PC-9 (cell line): Measurements from ENCODE around the gene KCNH1. TPM values are rescaled to one million over a fixed set of nuclear protein-coding genes. Genes with fewer than 3 reads are reported as not detected.

ENCODE experiments used
- BruUV-seq: library from RNA; stranded (reverse); fragments of 400-500 nt; replicated peaks from 2 replicates; lab custom pipeline; 2021; lab: Mats Ljungman, UMichigan
- CTCF ChIA-PET: fragments of 300-600 bp; sonication (Branson Sonifier 250); formaldehyde crosslinking; loops from one replicate; lab custom pipeline; 2022; ENCODE audit warnings: antibody characterized with exemption; lab: Charles Lee
- POLR2A ChIA-PET: fragments of 300-600 bp; sonication (Branson Sonifier 250); formaldehyde crosslinking; loops from one replicate; lab custom pipeline; 2022; ENCODE audit warnings: antibody characterized with exemption; ENCODE audit not compliant: unreplicated experiment; lab: Charles Lee
- DNase-seq, 2 experiments: peaks; one replicate each; pipeline versions ENCODE4 v3.0.0 to v3.0.0-alpha.2; 2015 to 2022; ENCODE audit warnings: mixed read lengths in 1 of 2
- H2AFZ ChIP-seq: fragments of 200-600 bp; sonication (generic); 2 replicates; pipeline ENCODE4 v1.8.1; 2017; ENCODE audit warnings: antibody characterized with exemption
- H3F3A ChIP-seq: fragments of 200-600 bp; sonication (generic); 2 replicates; pipeline ENCODE4 v1.8.1; 2017; ENCODE audit warnings: antibody characterized with exemption, mild to moderate bottlenecking, low read depth; ENCODE audit not compliant: insufficient read depth
- H3K27ac ChIP-seq: fragments of 200-600 bp; sonication (generic); 2 replicates; pipeline ENCODE4 v1.6.1; 2016; ENCODE audit warnings: mixed run types
- H3K27me3 ChIP-seq: fragments of 200-600 bp; sonication (generic); 2 replicates; pipeline ENCODE4 v1.6.1; 2016; ENCODE audit warnings: low read depth, mixed run types; ENCODE audit not compliant: insufficient read depth
- H3K36me3 ChIP-seq: fragments of 200-600 bp; sonication (generic); 2 replicates; pipeline ENCODE4 v1.6.1; 2016; ENCODE audit warnings: low read depth, mixed run types
- H3K4me1 ChIP-seq: fragments of 200-600 bp; sonication (generic); replicated peaks from 2 replicates; pipeline ENCODE4 v1.6.1; 2016; ENCODE audit warnings: mixed run types; ENCODE audit not compliant: insufficient read depth
- H3K4me2 ChIP-seq: fragments of 200-600 bp; sonication (generic); 2 replicates; pipeline ENCODE4 v1.6.1; 2017; ENCODE audit warnings: mixed run types
- H3K4me3 ChIP-seq: fragments of 200-600 bp; sonication (generic); 2 replicates; pipeline ENCODE4 v1.6.1; 2016; ENCODE audit warnings: mixed run types
- H3K79me2 ChIP-seq: fragments of 200-600 bp; sonication (generic); 2 replicates; pipeline ENCODE4 v1.6.1; 2017; ENCODE audit warnings: low read depth, mixed run types
- H3K9me2 ChIP-seq: fragments of 200-600 bp; sonication (generic); 2 replicates; pipeline ENCODE4 v1.8.1; 2017; ENCODE audit warnings: mild to moderate bottlenecking; ENCODE audit not compliant: insufficient read depth
- H3K9me3 ChIP-seq: fragments of 200-600 bp; sonication (generic); 2 replicates; pipeline ENCODE4 v1.8.1; 2016; ENCODE audit warnings: low read depth; ENCODE audit not compliant: insufficient read depth
- H4K20me1 ChIP-seq: fragments of 200-600 bp; sonication (generic); 2 replicates; pipeline ENCODE4 v1.8.1; 2017; ENCODE audit not compliant: insufficient read depth
- CTCF ChIP-seq: fragments of 200-600 bp; sonication (generic); conservative IDR thresholded peaks from 2 replicates; pipeline ENCODE4 v1.6.1; 2017; ENCODE audit warnings: mixed run types, antibody characterized with exemption, mild to moderate bottlenecking, moderate library complexity
- EZH2 ChIP-seq: fragments of 200-600 bp; sonication (generic); IDR thresholded peaks from 2 replicates; pipeline ENCODE4 v1.8.0; 2017; ENCODE audit warnings: antibody characterized with exemption, low read depth
- intact Hi-C: fragments of 100-400 bp; cut with micrococcal nuclease; formaldehyde crosslinking; loops from one replicate; pipeline ENCODE4 v1.10.0; 2022; ENCODE audit not compliant: unreplicated experiment
- total RNA-seq: library from RNA; stranded (reverse); gene quantifications from 2 replicates; pipeline ENCODE4 v1.2.3, GENCODE V29; 2021

KCNH1 gene
- total RNA-seq, 1 experiment from 2014 or later, result not detected

- H3K27ac ChIP-seq, result no peak overlapping the region
- no peak for DNase-seq
- H3F3A ChIP-seq, result no peaks in the 10 kb centered on the region
- H3K27me3 ChIP-seq, result peaks cover 10% of the 10 kb centered on the region
- BruUV-seq, result no TSS peak
- no peak overlapping the region for H2AFZ ChIP-seq
- H3K36me3 ChIP-seq, result no peaks in the 10 kb centered on the region
- TF ChIP-seq CTCF, result no peak
- no peak for TF ChIP-seq EZH2
- H4K20me1 ChIP-seq, result no peaks in the 10 kb centered on the region
- no peak overlapping the region for H3K4me3 ChIP-seq
- H3K4me2 ChIP-seq, result no peak overlapping the region
- H3K9me3 ChIP-seq, result no peaks in the 10 kb centered on the region
- POLR2A ChIA-PET, result no interaction called here
- no peaks in the 10 kb centered on the region for H3K4me1 ChIP-seq
- CTCF ChIA-PET, result no interaction called here
- H3K79me2 ChIP-seq, result no peaks in the 10 kb centered on the region
- intact Hi-C loops, result no loop called here
- no peaks in the 10 kb centered on the region for H3K9me2 ChIP-seq
These were observed 375.2 kb downstream of the KCNH1 start for GRCh38 chr1:210758761-210759160.

GRCh38 chr1:210758261-210758660 lies 375.7 kb downstream of the KCNH1 start:
- BruUV-seq, result no TSS peak
- no peak overlapping the region for H3K27ac ChIP-seq
- no peaks in the 10 kb centered on the region for H3K36me3 ChIP-seq
- no peaks in the 10 kb centered on the region for H3F3A ChIP-seq
- no peak overlapping the region for H2AFZ ChIP-seq
- H3K27me3 ChIP-seq, result peaks cover 10% of the 10 kb centered on the region
- intact Hi-C loops, result no loop called here
- no peaks in the 10 kb centered on the region for H4K20me1 ChIP-seq
- no peak for DNase-seq
- ChIA-PET POLR2A (no interaction called here), CTCF (no interaction called here)
- H3K79me2 ChIP-seq, result no peaks in the 10 kb centered on the region
- H3K9me2 ChIP-seq, result no peaks in the 10 kb centered on the region
- TF ChIP-seq EZH2, result no peak
- TF ChIP-seq CTCF, result no peak
- no peaks in the 10 kb centered on the region for H3K9me3 ChIP-seq
- H3K4me1 ChIP-seq, result no peaks in the 10 kb centered on the region
- no peak overlapping the region for H3K4me2 ChIP-seq
- no peak overlapping the region for H3K4me3 ChIP-seq

GRCh38 chr1:210757677-210758076 lies 376.3 kb downstream of the KCNH1 start:
- Histone ChIP-seq H3K4me1 (no peaks in the 10 kb centered on the region), H3K36me3 (no peaks in the 10 kb centered on the region), H4K20me1 (no peaks in the 10 kb centered on the region), H3K9me3 (no peaks in the 10 kb centered on the region), H3K4me2 (no peak overlapping the region), H3K27ac (no peak overlapping the region), H3K9me2 (no peaks in the 10 kb centered on the region), H3K4me3 (no peak overlapping the region), H3F3A (no peaks in the 10 kb centered on the region), H2AFZ (no peak overlapping the region), H3K27me3 (peaks cover 10% of the 10 kb centered on the region), H3K79me2 (no peaks in the 10 kb centered on the region)
- ChIA-PET CTCF (no interaction called here), POLR2A (interaction anchor here (0.6 kb wide), 1 partner anchor 371 kb away, joined by 4 read pairs; no protein-coding TSS in a partner anchor)
- intact Hi-C loops, result no loop called here
- TF ChIP-seq CTCF (no peak), EZH2 (no peak)
- DNase-seq, result no peak
- no TSS peak for BruUV-seq
